ENCODE data around the gene PBX1.

- TF ChIP-seq CTCF (IDR thresholded peaks at IDR 0.05) (no peak), POLR2AphosphoS5 (IDR thresholded peaks at IDR 0.05) (no peak), POLR2A (IDR thresholded peaks at IDR 0.05) (no peak), EP300 (IDR thresholded peaks at IDR 0.05) (no peak)
Measured at GRCh38 chr1:164777518-164777917, 218.5 kb downstream of the PBX1 start.
